Bronchial epithelial cell (primary cell): ENCODE measurements around the gene PILRB. TPM values are rescaled to one million over a fixed set of nuclear protein-coding genes. Genes with fewer than 3 reads are reported as not detected.

Experiments
- DNase-seq: peaks from one replicate; pipeline ENCODE4 v3.0.0-alpha.2; 2010; ENCODE audit warnings: low read depth
- FAIRE-seq: peaks from 2 replicates; lab custom pipeline; 2011; peaks lifted over from hg19 to GRCh38; lab: Jason Lieb, UNC
- H3K27me3 ChIP-seq: 2 replicates; pipeline ENCODE4 v1.5.1; 2011; ENCODE audit warnings: low read length; ENCODE audit not compliant: control insufficient read depth, insufficient read depth
- H3K36me3 ChIP-seq: 2 replicates; pipeline ENCODE4 v1.5.1; 2011; ENCODE audit warnings: low read length; ENCODE audit not compliant: control insufficient read depth, insufficient read depth
- H3K4me3 ChIP-seq: 2 replicates; pipeline ENCODE4 v1.5.1; 2011; ENCODE audit warnings: mild to moderate bottlenecking, low read depth, low read length, control low read depth
- CTCF ChIP-seq: IDR thresholded peaks from 2 replicates; pipeline ENCODE4 v1.5.1; 2011; ENCODE audit warnings: mild to moderate bottlenecking, moderate library complexity, low read length, control low read depth, inconsistent platforms; ENCODE audit not compliant: insufficient read depth, severe bottlenecking
- total RNA-seq: library from RNA; depleted of rRNA; stranded (reverse); fragments of >200 nt; gene quantifications from 2 replicates; pipeline ENCODE4 v1.2.1, GENCODE V29; 2014

Gene PILRB
- total RNA-seq, 1 donor from 2014 or later: 5.5 TPM

- no peak for FAIRE-seq
- H3K27me3 ChIP-seq: peaks cover 1% of the 10 kb centered on the region
- no peak overlapping the region for H3K4me3 ChIP-seq
- DNase-seq: no peak
- no peaks in the 10 kb centered on the region for H3K36me3 ChIP-seq
- TF ChIP-seq CTCF: no peak
These were observed 42.1 kb downstream of the PILRB start for GRCh38 chr7:100400041-100400440.

GRCh38 chr7:100400656-100401055 is 42.7 kb downstream of the PILRB start:
- Histone ChIP-seq H3K4me3 (no peak overlapping the region), H3K36me3 (no peaks in the 10 kb centered on the region), H3K27me3 (peaks cover 1% of the 10 kb centered on the region)
- FAIRE-seq (no peak), DNase-seq (no peak)
- no peak for TF ChIP-seq CTCF

- FAIRE-seq: no peak
These were observed 43.9 kb downstream of the PILRB start for GRCh38 chr7:100401811-100402210.

GRCh38 chr7:100402241-100402640 is 44.3 kb downstream of the PILRB start:
- no peak for TF ChIP-seq CTCF
- Histone ChIP-seq H3K4me3 (no peak overlapping the region), H3K36me3 (no peaks in the 10 kb centered on the region), H3K27me3 (peaks cover 1% of the 10 kb centered on the region)
- FAIRE-seq (no peak), DNase-seq (no peak)

More at GRCh38 chr7:100401811-100402210, 43.9 kb downstream of the PILRB start:
- no peak for DNase-seq
- TF ChIP-seq CTCF: no peak
- Histone ChIP-seq H3K4me3 (no peak overlapping the region), H3K36me3 (no peaks in the 10 kb centered on the region), H3K27me3 (peaks cover 1% of the 10 kb centered on the region)

- DNase-seq: peak; percentile 48
- no peaks in the 10 kb centered on the region for H3K36me3 ChIP-seq
- H3K4me3 ChIP-seq: no peak overlapping the region
- FAIRE-seq: no peak
- peaks cover 4% of the 10 kb centered on the region for H3K27me3 ChIP-seq
- TF ChIP-seq CTCF: peak; percentile 10
These were observed 48.9 kb downstream of the PILRB start for GRCh38 chr7:100406767-100407166.
